BJ (cell line): Measurements from ENCODE around the gene SHISAL1. TPM values are rescaled to one million over a fixed set of nuclear protein-coding genes. Genes with fewer than 3 reads are reported as not detected.
A peak's percentile ranks its signal among the peaks of the same experiment; 100 is the strongest.

Source experiments
- CTCF ChIA-PET: fragments of 350-600 bp; formaldehyde crosslinking; extraction: SDS; loops from one replicate; lab custom pipeline; 2021; ENCODE audit warnings: antibody characterized with exemption, inconsistent platforms; lab: Yijun Ruan, JAX
- POLR2A ChIA-PET: fragments of 300-600 bp; sonication (Branson Sonifier 250); formaldehyde crosslinking; extraction: SDS; loops from one replicate; lab custom pipeline; 2021; ENCODE audit warnings: antibody characterized with exemption; lab: Charles Lee
- DNase-seq: peaks from one replicate; pipeline ENCODE4 v3.0.0-alpha.2; 2011; ENCODE audit warnings: low read depth
- H3K27me3 ChIP-seq: 2 replicates; pipeline ENCODE4 v1.6.0; 2011; ENCODE audit warnings: low read length; ENCODE audit not compliant: control insufficient read depth, insufficient read depth
- H3K36me3 ChIP-seq: 2 replicates; pipeline ENCODE4 v1.5.1; 2011; ENCODE audit warnings: low read length; ENCODE audit not compliant: control insufficient read depth, insufficient read depth
- H3K4me3 ChIP-seq: 2 replicates; pipeline ENCODE4 v1.5.1; 2011; ENCODE audit warnings: low read depth, mild to moderate bottlenecking, control low read depth, low read length
- polyA plus RNA-seq: library from polyadenylated mRNA; depleted of rRNA; stranded (reverse); fragments of >200 nt; gene quantifications from 2 replicates; pipeline ENCODE4 v1.2.3, GENCODE V29; 2011
- TF ChIP-seq, protein P1 (sequence below): IDR thresholded peaks from 2 replicates; pipeline ENCODE4 v1.5.1; 2011; ENCODE audit warnings: low read depth, mild to moderate bottlenecking, control low read depth, inconsistent platforms, low read length, moderate library complexity; ENCODE audit not compliant: insufficient read depth

SHISAL1 gene
- polyA plus RNA-seq, 1 experiment: 0.34 TPM

DNA sequence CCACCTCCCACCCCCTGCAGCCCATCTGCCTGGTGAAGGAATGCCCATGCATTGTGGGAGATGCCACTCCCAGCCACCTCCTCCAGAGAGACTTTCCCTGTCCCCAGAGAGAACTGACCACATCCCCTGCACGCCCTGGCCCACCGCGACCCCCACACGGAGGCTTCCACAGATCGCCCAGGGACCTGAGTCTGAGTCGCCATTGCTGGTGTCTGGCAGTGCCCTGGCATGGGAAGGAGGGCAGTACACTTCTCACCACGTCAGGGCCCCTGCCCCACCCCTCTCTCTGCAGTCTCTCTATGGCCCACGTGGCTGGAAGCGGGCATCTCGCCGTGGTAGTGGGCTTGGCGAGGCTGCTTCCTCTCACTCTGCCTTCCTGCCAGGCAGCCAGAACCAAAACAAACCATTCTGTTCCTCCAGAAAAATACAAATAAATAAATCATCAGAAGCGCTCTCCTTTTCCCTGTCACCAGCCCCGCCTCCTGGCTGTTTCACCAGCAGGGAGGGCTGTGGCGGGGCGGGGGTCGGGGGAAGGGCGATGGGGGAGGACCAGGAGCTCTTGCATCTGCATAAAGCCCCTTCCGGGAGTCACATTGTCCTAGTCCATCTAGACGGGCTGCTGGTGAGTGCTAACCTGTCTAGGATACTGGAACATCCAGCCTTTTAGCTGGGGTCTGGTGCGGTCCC lies 20.9 kb downstream of the SHISAL1 start:
- CTCF ChIA-PET: no interaction called here

DNA sequence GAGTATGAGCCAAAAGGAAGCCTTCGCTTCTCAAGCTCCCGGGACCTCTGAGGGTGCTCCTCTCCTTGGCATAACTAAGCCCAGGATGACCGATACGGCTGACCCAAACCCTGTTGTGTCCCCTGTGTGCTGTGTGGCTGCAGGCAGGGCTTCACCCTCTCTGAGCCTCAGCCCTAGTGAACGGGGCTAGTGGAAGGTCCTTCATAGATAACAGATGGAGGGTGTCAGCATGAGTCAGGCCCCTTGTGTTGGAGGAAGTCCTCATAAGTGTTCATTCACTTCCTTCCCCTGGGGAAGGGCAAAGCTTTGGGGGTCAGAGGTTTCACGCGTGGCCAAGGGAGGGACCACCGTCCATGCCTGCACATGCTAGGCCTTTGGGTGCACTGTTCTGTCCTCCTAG lies 21.5 kb downstream of the SHISAL1 start:
- TF ChIP-seq, protein P1, sequence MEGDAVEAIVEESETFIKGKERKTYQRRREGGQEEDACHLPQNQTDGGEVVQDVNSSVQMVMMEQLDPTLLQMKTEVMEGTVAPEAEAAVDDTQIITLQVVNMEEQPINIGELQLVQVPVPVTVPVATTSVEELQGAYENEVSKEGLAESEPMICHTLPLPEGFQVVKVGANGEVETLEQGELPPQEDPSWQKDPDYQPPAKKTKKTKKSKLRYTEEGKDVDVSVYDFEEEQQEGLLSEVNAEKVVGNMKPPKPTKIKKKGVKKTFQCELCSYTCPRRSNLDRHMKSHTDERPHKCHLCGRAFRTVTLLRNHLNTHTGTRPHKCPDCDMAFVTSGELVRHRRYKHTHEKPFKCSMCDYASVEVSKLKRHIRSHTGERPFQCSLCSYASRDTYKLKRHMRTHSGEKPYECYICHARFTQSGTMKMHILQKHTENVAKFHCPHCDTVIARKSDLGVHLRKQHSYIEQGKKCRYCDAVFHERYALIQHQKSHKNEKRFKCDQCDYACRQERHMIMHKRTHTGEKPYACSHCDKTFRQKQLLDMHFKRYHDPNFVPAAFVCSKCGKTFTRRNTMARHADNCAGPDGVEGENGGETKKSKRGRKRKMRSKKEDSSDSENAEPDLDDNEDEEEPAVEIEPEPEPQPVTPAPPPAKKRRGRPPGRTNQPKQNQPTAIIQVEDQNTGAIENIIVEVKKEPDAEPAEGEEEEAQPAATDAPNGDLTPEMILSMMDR: no peak
- H3K27me3 ChIP-seq: peaks cover 4% of the 10 kb centered on the region; the same call in 1 of the 2 replicates
- DNase-seq: no peak
- H3K36me3 ChIP-seq: no peaks in the 10 kb centered on the region
- POLR2A ChIA-PET: no interaction called here
- no peak overlapping the region for H3K4me3 ChIP-seq
- CTCF ChIA-PET: no interaction called here

More for the DNA sequence above, 20.9 kb downstream of the SHISAL1 start:
- POLR2A ChIA-PET: no interaction called here
- H3K36me3 ChIP-seq: no peaks in the 10 kb centered on the region
- H3K4me3 ChIP-seq: no peak overlapping the region
- DNase-seq: no peak
- peaks cover 4% of the 10 kb centered on the region; the same call in 1 of the 2 replicates for H3K27me3 ChIP-seq
- TF ChIP-seq, protein P1: no peak

DNA sequence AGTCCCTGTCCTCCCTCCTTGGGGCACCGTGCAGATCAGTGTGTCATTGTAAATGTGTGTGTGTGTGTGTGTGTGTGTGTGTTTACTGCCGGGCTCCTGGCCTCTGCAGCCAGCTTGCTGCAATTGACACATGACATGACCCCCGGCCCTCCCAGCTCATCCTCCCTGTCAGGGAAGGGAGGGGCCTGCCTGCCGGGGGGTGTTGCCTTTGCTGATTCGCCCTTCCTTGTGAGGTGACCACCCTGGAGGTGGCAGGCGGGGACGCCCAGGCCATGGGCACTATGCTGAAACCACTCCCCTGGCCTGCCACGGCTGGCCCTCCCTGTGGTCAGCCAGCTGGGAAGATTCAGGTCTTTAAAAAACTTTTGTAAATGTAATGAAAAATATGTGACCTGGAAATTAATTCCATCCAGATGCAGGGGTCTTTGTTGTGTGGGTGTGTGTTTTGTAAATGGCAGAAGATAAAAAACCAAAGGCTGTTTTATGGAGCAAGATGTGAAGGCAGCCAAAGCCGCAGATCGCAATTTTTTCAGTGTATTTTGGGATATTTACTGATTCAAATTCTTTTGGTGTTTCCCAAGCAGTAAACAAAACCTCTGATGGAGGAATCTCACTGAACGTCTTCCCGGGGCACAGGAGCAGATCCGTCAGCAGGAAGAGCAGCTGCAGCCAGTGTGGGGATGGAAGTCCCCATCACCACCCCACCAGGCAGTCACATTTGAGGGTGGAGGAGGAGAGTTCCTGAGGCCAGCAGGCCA lies 23.2 kb downstream of the SHISAL1 start:
- peaks cover 4% of the 10 kb centered on the region; the same call in 1 of the 2 replicates for H3K27me3 ChIP-seq
- peak; percentile 69 for DNase-seq
- no peaks in the 10 kb centered on the region for H3K36me3 ChIP-seq
- no peak overlapping the region for H3K4me3 ChIP-seq
- CTCF ChIA-PET: interaction anchor here (0.5 to 1.4 kb wide), 6 partner anchors 71 to 297 kb away, joined by 3 to 5 read pairs (median 4); no protein-coding TSS in a partner anchor
- POLR2A ChIA-PET: no interaction called here
- TF ChIP-seq, protein P1: no peak

DNA sequence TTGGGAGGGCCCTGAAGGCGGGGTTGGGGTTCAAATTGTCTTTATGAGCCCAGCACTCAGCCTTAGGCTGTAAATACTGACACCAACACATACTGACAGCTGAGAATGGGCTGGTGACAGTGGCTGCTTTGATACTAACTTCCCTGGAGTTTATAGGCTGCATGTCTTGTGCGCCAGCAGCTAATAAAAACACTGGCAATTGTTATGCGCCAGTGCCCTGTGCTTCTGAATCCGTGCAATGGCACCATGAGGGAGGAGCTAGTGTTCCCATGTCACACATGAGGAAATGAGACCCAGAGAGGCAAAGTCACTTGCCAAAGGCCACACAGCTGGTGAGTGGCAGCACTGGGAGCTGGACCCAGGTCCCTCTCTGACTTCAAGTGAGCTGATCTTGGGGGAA lies 23.8 kb downstream of the SHISAL1 start:
- Histone ChIP-seq H3K4me3 (no peak overlapping the region), H3K36me3 (no peaks in the 10 kb centered on the region), H3K27me3 (peaks cover 4% of the 10 kb centered on the region; the same call in 1 of the 2 replicates)
- CTCF ChIA-PET: interaction anchor here (0.7 to 1.2 kb wide), 3 partner anchors 203 to 296 kb away, joined by 3 to 4 read pairs (median 4); no protein-coding TSS in a partner anchor
- POLR2A ChIA-PET: no interaction called here
- DNase-seq: no peak
- TF ChIP-seq, protein P1: no peak

DNA sequence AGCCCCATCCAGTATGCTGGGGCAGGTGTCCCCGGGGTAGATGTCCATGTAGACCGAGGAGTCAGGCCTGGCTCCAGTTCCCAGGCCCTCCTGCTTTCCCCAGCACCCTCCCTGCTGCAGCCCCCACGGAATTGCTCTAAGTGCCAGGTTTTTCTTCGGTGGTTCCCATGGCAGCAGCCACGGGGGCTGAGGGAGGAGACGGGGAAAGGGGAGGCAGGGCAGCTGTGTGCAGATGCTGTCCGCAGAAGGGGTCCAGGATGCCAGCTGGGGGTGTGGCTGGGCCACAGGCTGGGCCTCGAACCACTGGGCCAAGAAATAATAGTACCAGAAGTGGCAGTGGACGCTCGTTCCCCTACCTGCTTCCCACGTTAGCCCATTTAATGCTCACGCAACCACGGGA lies 25.0 kb downstream of the SHISAL1 start:
- POLR2A ChIA-PET: no interaction called here
- Histone ChIP-seq H3K27me3 (peaks cover 2% of the 10 kb centered on the region; the same call in 1 of the 2 replicates), H3K36me3 (no peaks in the 10 kb centered on the region), H3K4me3 (no peak overlapping the region)
- CTCF ChIA-PET: interaction anchor here (0.7 kb wide), 1 partner anchor 17 kb away, joined by 3 read pairs; no protein-coding TSS in a partner anchor
- no peak for DNase-seq
- TF ChIP-seq, protein P1: no peak
